HT-29 (cell line): ENCODE results near the gene LPAR5. TPM values are rescaled to one million over a fixed set of nuclear protein-coding genes. Genes with fewer than 3 reads are reported as not detected.
A peak's percentile ranks its signal among the peaks of the same experiment; 100 is the strongest.
"Not testable (repeated sequence)": the region's sequence is repeated elsewhere in the genome, so short reads cannot be mapped to it uniquely, and the experiment has no call there.

Source experiments
- DNase-seq: peaks from one replicate; pipeline ENCODE4 v3.0.0-alpha.2; 2015; ENCODE audit warnings: low spot score
- total RNA-seq: library from RNA; depleted of rRNA; stranded (reverse); fragments of >200 nt; shearing (Covaris generic); gene quantifications from 2 replicates; pipeline ENCODE4 v1.2.3, GENCODE V29; 2014

Gene LPAR5
- total RNA-seq, 1 experiment from 2014 or later: not detected

- DNase-seq: peak; percentile 90
These were observed 27.8 kb downstream of the LPAR5 start for GRCh38 chr12:6607751-6608591.

DNA sequence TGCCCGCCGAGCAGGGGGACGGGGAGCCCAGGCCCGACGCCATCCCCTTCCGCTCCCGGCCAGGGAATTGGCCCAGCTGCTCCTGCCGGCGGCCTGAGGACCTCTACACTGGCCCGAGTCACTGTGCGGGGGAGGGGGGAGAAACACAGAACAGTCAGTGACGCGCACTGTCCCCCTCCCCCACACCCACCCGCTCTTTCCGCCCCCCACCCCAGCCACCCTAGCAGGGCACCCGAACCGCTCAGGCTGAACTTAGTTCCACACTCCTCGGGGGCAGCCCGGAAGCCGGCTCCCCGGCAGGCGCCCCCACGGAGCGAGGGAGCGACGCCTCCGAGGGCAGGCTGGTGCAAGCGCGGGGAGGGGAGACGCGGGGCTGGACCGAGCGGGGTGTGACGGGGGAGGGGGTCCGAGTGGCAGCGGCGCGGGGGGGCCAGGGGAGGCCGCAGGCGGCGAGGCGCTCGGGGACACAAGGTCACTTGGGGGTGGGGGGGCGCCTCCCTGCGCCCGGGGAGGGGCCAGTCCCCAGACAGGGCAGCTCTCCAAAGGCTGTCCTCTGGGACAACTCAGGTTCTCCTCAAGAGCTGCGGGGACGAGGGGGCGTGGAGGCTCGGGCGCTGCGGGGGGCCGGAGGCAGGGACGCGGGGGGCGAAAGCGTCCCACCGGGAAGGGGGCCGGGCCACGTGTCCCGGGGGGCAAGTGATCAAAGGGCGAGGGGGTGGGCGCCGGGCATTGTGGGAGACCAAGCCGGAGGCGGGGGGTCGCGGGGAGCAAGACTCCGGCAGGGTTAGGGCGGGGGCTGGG is 29.2 kb downstream of the LPAR5 start:
- DNase-seq: peak; percentile 24

DNA sequence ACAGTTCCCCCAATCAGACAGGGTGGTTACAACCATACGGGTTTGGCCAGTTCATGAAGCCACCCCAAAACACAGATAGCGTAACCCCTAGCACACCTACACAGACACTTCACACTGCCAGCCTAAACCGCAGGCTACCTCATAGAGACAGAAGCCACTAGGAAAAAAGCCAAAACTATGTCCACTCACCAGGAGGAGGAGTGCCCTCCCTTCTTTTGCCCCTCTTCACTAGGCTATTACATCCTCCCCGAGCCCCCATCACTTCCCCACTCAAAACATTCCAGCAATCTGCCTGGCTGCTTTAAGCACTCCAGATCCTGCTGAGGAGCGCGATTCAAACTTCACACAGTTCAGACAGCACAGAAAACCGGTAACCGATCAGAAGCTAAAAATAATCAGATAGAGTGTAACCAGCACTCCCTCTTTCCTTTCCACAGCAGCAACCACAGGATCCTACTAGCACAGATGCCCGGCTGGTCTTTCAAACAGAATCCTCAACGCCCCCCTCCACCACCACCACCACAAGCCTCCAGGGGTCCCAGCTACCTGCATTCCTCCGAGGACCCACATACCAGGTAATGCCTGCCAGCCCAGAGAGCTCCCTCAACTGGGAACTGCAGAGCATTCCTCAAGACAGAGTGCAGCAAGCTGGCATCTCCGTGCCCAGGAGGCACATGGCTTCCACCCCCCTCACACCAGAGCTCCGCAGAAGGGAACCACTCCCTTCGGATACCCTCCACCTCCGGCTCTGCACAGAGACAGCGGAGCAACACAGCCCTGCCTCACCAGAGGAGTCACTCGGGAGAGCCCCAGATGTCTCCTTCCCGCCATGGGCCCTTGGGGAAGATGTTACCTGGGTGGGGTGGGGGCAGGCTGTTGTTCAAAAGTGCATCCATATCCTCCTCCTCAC is 30.1 kb downstream of the LPAR5 start:
- peak; percentile 24 for DNase-seq

DNA sequence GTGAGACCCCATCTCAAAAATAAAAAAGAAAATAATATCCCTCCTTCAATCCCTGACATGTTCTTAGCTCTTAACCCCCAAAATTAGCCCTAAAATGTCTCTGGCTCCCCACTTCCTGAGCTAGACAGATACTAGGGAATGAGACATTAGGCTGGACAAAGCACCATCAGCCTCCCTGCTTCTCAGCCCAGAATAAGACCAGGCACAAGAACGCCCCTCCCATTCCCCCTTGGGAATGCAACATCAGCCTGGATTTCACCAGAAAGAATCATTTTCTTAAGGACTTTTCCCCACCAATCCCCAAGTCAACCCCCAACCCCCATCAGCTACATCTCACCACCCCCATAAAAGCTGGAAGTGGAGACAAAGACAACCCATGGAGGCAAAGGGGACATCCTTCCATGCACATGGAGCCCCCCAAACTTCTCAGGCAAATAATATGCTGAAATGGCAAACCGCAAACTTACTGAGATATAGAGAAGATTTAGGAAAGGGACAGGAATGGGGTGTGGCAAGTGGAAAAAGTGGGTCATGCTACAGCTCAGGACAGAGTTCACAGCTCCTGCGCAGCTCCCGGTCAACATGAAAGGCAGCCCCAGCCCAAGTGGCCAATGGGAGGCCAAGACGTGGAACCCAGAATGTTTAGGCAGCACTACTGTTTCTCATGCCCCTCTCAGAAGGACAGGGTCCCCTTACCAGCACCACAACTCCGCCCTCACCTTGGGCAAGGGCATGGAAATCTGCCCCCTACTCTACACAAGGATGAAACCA is 31.3 kb downstream of the LPAR5 start:
- DNase-seq: no peak

GRCh38 chr12:6603095-6603567 is 32.6 kb downstream of the LPAR5 start:
- DNase-seq: no peak

GRCh38 chr12:6602526-6602925 is 33.2 kb downstream of the LPAR5 start:
- no peak for DNase-seq

- not testable (repeated sequence) for DNase-seq
These were observed 40.1 kb downstream of the LPAR5 start for GRCh38 chr12:6595673-6596072.

DNA sequence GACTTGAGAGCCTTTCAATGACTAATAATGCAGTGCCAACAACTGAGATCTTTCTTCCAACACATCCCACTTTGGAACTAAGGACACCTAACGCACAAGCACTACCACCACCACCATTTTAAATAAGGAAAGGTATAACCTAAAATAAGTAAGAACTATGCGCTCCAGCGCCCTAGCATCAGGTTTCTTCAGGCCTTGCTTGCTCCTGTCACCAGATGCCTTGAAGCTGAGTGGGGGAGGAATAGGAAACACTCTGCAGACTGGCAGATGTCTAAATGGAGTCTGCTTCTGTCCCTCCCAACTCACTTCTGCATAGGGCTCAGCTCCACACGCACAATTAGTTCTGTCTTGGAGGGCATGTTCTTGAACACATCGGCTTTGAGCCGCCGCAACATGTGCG is 43.7 kb downstream of the LPAR5 start:
- DNase-seq: no peak

DNA sequence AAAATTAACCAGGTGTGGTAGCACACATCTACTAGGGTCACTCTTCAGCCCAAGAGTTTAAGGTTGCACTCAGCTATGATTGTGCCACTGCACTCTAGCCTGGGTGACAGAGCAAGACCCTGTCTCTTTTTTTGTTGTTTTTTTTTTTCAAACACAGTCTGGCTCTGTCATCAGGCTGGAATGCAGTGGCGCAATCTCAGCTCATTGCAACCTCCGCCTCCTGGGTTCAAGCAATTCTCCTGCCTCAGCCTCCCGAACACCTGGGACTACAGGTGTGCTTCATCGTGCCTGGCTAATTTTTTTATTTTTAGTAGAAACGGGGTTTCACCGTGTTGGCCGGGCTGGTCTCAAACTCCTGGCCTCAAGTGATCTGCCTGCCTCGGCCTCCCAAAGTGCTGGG is 49.2 kb downstream of the LPAR5 start:
- DNase-seq: not testable (repeated sequence)

- no peak for DNase-seq
These were observed 51.5 kb downstream of the LPAR5 start for GRCh38 chr12:6584293-6584692.

GRCh38 chr12:6582959-6583358 is 52.8 kb downstream of the LPAR5 start:
- DNase-seq: no peak

DNA sequence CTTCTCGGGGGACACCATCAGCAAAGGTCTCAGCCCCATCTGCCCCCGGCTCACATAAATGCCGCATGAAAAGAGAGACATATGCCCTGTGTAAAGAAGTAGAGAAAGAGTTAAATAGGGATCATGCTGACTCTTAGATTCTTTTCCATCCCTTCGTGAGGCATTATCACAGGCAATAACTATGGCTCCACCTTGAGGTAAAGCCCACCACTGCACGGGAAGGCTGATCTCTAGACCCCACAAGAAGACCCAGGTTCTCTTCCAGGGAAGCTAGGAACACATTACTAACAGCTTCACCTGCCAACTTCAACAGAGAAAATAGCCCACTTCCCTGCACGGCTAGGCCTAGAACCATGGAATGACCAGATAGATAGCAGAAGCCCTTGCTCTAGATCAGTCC is 53.6 kb downstream of the LPAR5 start:
- DNase-seq: no peak

DNA sequence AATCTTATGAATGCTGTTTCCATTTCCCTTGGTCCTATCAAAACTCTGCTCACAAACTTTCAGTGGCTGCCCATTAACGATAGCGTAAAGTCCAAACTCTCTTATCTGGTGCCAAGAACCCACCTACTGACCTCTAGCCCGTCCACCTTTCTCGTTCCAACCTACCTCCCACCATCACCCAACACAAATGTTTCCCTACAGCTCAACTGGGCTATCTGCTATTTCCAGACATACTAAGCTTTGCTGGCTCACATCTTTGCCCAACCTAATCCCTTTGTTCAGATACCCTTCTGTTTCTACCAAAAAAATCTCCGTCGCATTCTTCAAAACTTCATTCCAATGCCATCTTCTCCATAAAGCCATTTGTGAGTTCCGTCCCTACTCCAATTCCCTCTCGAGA is 60.1 kb downstream of the LPAR5 start:
- DNase-seq: no peak

- DNase-seq: no peak
These were observed 61.0 kb downstream of the LPAR5 start for GRCh38 chr12:6574576-6575295.

DNA sequence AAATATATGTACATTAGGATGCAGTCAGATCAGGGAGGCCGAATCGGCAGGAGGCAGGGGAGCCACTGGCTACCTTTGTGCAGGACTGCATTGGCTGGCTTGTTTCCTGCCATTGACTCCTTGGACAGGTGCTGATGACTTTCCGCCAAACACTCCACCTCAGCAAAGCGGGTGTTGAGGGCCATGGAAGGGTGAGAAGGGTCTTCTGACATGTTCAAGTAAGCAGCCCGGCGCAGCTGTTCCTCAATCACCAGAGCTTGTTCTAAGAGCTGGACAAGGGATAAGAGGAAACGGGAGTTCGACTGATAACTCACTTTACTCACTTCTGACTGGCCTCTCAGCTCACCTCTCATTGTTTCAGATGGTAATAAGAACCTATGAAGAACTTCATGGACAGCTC is 62.8 kb downstream of the LPAR5 start:
- DNase-seq: no peak

DNA sequence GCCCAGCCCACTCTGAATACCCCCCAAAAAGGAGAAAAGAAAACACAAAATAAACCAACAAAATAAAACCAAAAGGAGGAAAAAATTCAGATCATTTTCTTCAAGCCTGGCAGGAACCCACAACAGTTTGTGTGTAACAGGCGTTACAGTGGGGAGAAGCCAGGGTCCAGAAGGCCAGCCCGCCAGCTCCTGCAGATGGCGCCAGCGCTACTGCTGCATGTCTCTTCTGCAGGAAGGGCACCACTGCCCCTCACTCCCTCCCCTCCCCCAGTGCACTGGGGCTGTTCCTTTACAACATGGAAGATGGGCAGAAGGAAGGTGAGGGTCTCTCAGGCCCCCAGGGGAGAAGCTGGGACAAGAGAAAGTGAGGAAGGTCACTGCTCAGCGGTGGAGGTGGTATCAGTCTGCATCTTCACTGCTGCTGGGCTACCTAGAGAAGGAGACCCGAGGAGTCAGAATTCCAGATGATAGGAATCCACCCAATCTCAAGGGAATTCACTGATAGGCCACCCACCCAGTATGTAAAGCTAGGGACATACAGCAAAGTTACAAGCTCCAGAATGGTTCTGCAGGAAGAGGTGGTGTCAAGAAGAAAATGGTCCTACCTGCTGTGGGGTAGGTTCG is 65.4 kb downstream of the LPAR5 start:
- peak; percentile 48 for DNase-seq

DNA sequence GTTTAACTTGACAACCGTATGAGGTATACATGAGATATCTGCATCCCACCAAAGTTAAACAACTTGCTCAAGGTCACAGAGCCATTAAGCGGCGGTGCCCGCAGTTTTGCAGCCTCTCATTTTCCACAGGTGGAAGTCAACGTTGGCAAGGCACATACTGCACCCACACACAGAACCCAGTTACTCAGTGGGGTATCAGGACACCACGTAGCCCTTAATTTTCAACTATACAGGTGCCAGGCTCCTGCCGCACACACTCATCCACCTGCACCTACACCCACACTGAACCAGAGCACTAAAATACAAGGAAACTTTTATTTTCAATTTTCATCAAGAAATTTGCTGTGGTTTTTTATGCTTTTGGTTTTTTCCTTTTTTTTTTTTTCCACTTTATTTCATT is 66.0 kb downstream of the LPAR5 start:
- DNase-seq: no peak

GRCh38 chr12:6569312-6569711 is 66.4 kb downstream of the LPAR5 start:
- no peak for DNase-seq
